ENCODE data around the gene CNTNAP2. TPM values are rescaled to one million over a fixed set of nuclear protein-coding genes. Genes with fewer than 3 reads are reported as not detected.

CNTNAP2 gene
- total and polyA plus RNA-seq, 8 donors, result 0.09 to 1.1 (median 0.38) TPM

- DNase-seq, result no peak
- no peaks in the 10 kb centered on the region for H3K9me3 ChIP-seq
- no peaks in the 10 kb centered on the region for H3K27me3 ChIP-seq
- H3K36me3 ChIP-seq, result no peaks in the 10 kb centered on the region
- intact Hi-C loops (cut with DNase I), result no loop called here
- no peak for FAIRE-seq
- no peak for TF ChIP-seq CTCF (IDR thresholded peaks at IDR 0.05)
- 39 to 41% methylated on average over 4 of the region's 4 CpGs for WGBS, 2 donors
- no peaks in the 10 kb centered on the region for H3K4me1 ChIP-seq
- no peak overlapping the region for H3K4me3 ChIP-seq
- H3K27ac ChIP-seq, result no peak overlapping the region
- no peak for ATAC-seq
Measured at GRCh38 chr7:147485660-147486210, 1369.1 kb downstream of the CNTNAP2 start.

GRCh38 chr7:147492606-147493005, 1376.0 kb downstream of the CNTNAP2 start:
- Histone ChIP-seq H3K27ac (no peak overlapping the region), H3K9me3 (no peaks in the 10 kb centered on the region), H3K27me3 (no peaks in the 10 kb centered on the region), H3K4me3 (no peak overlapping the region), H3K4me1 (no peaks in the 10 kb centered on the region), H3K36me3 (no peaks in the 10 kb centered on the region)
- DNase-seq (no peak), FAIRE-seq (no peak), ATAC-seq (no peak)
- intact Hi-C loops (cut with DNase I), result no loop called here
- TF ChIP-seq CTCF (IDR thresholded peaks at IDR 0.05), result no peak
- 86 to 88% methylated on average over 4 of the region's 4 CpGs for WGBS, 2 donors

- 74 to 80% methylated on average over 1 of the region's 1 CpG for WGBS, 2 donors
Measured at GRCh38 chr7:147496209-147496608, 1379.6 kb downstream of the CNTNAP2 start.

GRCh38 chr7:147497246-147497645, 1380.6 kb downstream of the CNTNAP2 start:
- FAIRE-seq (no peak), DNase-seq (no peak), ATAC-seq (no peak)
- no peaks in the 10 kb centered on the region for H3K36me3 ChIP-seq
- 46 to 56% methylated on average over 1 of the region's 1 CpG for WGBS, 2 donors
- H3K4me3 ChIP-seq, result no peak overlapping the region
- no peaks in the 10 kb centered on the region for H3K27me3 ChIP-seq
- no peaks in the 10 kb centered on the region for H3K4me1 ChIP-seq
- H3K27ac ChIP-seq, result no peak overlapping the region
- TF ChIP-seq CTCF (IDR thresholded peaks at IDR 0.05), result no peak
- H3K9me3 ChIP-seq, result no peaks in the 10 kb centered on the region
- intact Hi-C loops (cut with DNase I), result no loop called here

More at GRCh38 chr7:147496209-147496608, 1379.6 kb downstream of the CNTNAP2 start:
- H3K9me3 ChIP-seq, result no peaks in the 10 kb centered on the region
- no peak for TF ChIP-seq CTCF (IDR thresholded peaks at IDR 0.05)
- FAIRE-seq, result no peak
- no peak for ATAC-seq
- H3K27me3 ChIP-seq, result no peaks in the 10 kb centered on the region
- H3K4me3 ChIP-seq, result no peak overlapping the region
- H3K4me1 ChIP-seq, result no peaks in the 10 kb centered on the region
- intact Hi-C loops (cut with DNase I), result no loop called here
- H3K36me3 ChIP-seq, result no peaks in the 10 kb centered on the region
- H3K27ac ChIP-seq, result no peak overlapping the region
- DNase-seq, result no peak

GRCh38 chr7:147498081-147498480, 1381.5 kb downstream of the CNTNAP2 start:
- FAIRE-seq, result no peak
- intact Hi-C loops (cut with DNase I), result no loop called here
- WGBS, 2 donors, result 90 to 94% methylated on average over 2 of the region's 2 CpGs

More at GRCh38 chr7:147498081-147498480, 1381.5 kb downstream of the CNTNAP2 start:
- Histone ChIP-seq H3K27me3 (no peaks in the 10 kb centered on the region), H3K27ac (no peak overlapping the region), H3K4me3 (no peak overlapping the region), H3K36me3 (no peaks in the 10 kb centered on the region), H3K4me1 (no peaks in the 10 kb centered on the region), H3K9me3 (no peaks in the 10 kb centered on the region)
- DNase-seq (no peak), ATAC-seq (no peak)
- no peak for TF ChIP-seq CTCF (IDR thresholded peaks at IDR 0.05)
